Measurements from ENCODE around the gene API5.

The API5 gene

DNA sequence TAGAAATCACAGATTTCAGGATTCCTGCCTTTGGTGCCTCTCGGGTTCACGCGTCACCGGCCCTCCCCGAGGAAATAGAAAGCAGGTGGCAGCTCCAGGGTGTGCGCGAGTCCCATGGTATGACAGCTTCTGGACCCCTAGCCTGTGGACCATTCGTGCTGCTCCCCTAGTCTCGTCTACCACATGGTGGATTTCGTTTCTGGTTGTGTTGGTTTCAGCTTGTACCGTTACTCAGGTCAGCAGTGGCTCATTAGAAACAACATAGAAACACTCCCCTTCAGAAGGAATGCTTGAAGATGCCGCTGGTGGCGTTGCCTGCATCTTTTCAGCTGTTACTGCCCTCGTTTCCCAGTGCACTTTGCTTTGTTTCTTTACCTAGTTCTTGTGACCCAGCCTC is 47.6 kb downstream of the API5 start:
- DNase-seq (ENCODE audit: low read depth in 2 of 2) = peak in 1 of 2 donors; percentile 2

DNA sequence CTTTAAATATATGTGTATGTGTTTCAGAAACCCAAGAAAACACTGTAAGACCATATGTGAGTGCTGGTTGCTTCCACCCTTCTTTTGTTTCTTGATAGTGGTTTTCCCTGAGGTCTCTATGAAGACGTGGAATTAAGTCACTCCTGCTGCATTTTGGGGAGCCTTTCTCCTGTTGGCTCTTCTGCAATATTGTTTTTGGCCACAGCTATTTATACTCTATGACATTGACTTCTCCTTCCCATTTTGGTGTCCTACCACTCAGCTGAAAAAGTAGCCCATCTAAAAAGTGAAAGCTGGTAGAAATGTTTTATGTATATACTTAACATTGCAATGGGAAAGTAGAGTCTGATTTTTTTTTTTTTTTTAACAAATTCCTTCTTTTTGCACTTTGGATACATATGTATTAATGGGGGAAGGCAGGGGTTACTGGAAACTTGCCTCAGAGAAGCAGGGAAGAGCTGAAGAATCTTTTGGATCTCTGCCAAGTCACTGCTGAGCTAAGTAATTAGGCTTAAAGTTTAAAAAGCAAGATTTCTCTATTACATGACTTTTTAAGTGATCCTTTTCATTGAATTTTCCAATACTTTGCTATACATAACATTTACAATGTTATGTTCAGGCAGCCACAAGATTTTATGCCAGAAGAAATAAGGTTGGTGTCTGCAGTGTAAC is 48.7 kb downstream of the API5 start:
- no peak for DNase-seq (ENCODE audit: low read depth in 2 of 2)

DNA sequence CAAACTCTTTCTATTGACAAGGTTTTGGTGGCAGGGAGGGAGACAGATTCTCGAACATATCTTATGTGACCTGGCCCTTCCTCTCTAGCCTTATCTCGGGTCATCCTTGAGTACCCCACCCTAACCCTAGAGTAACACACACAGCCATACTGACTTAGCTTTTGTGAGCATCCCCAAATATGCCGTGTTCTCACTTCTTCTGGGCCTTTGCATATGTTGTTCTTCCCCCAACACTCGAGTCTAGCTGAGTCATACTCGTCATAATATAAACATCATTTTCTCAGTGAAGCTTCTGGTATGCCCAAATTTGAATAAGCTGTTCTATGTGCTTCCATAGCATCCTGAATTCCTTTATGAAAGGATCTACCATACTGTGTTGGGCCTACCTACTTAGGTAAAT is 54.9 kb downstream of the API5 start:
- no peak for DNase-seq (ENCODE audit: low read depth in 2 of 2)

DNA sequence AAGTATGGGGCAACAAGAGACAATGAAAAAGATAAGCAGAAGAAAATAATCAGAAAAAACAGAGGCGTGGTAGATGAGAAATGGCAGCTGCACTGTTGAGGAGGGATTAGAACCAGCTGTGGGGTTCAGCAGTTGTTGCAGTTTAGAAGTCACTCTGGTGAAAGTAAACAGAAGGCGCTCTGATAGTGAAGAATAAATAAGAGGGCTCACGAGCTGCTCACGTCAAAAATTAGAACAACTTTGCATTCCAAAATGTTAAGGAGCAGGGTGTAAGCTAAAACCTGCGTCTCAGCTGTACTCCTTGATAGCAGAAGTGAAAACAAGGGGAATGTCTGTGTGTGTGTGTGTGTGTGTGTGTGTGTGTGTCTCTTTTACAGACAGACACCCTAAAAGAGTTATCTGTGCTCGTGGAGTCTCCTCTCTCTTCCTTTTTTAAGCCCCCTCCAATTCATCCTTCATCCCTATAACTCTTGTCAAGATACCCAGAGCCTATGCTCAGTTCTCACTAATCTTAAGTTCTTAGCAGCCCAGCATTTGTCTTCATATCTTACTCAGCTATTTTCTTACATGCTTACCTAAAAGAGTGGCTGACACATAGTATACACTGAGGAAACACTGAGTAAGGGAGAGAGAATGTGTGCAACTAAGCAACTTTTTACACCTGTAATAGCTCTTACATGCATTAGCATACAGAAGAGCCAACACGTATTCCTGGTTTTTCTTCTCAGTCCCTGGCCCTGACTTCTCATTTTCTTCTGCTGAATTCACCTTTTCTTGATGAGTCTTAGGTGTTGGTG is 55.8 kb downstream of the API5 start:
- no peak for DNase-seq (ENCODE audit: low read depth in 2 of 2)

DNA sequence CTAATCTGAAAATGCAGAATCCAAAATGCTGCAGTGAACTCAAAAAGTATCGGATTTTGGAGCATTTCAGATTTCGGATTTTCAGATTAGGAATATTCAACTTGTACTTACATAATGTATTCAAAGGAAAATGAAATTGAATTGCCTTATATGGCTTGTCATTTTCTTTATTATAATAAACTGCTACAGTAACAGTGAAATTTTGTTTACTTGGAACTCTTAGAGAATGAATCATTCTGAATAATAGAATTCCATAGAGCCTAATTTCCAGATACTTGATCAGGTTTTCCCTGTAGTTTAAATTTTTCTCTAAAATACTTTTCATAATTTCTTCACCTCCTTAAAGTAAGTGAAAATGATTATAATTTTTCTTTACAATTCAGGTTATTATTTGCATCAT is 64.3 kb downstream of the API5 start:
- DNase-seq (ENCODE audit: low read depth in 2 of 2) = no peak

DNA sequence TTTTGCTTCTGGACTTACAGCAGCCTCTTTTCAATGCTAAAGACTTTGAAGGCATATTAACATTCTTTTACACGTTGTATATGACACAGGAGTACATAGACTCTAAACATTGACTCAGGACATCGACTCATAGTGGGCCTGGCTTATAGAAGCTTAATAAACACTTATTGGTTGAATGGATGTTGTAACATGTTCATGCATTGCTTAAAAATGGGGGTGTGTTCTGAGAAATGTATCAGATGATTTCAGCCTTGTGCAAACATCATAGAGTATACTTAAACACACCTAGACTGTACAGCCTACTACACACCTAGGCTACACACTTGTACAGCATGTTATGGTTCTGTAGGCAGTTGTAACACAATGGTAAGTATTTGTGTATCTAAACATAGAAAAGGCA is 64.8 kb downstream of the API5 start:
- DNase-seq (ENCODE audit: low read depth in 2 of 2) = no peak

DNA sequence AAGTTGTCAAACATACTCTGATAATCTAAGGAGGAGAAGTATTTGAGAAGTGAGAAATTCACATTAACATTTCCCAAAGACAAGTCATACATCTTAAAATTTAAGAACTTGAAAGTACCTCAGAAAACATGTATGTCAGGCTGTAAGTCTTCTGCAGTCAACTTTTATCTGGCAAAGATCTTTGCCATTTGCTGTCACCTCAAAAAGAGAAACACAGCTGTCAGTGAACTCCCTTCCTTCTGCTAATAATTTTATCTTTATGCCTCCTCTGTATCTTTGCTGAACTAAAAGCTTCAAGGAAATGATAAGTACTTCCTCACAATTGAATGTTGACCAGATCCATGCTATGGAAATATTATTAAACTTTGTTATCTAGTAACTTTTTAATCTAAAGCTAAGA is 65.6 kb downstream of the API5 start:
- no peak for DNase-seq (ENCODE audit: low read depth in 2 of 2)

DNA sequence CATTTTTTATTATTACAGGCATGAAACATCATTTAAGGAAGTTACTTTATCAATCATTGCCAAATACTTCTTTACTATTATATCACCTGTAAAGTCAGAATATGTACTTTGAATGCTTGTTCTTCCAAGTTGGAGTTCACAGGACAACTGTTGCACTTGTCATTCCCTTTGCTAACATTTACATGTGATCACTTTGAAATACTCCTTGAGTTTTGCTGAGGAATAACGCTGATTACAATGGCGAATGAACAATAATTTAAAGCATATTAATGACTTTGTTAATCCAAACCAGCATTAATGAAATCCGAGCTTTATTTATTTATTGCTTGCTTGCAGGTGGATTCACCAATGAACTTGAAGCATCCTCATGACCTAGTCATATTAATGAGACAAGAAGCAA is 67.1 kb downstream of the API5 start:
- DNase-seq (ENCODE audit: low read depth in 2 of 2) = no peak

DNA sequence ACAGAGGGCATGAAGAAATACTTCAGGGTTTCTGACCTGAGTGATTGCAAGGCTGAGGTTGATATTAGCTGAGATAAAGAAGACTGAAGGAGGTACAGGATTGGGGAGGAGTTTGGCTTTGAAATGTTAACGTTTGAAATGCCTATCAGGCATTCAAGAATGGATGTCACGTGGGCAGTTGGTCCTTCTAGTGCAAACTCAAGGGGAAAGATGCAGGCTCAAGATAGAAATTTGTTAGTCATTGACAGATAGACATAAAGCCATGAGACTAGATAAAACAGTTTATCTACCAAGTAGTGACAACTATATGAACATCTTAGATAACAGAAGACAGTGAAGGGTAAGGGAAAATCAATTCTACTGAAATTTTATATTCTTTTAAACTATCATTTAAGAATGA is 70.0 kb downstream of the API5 start:
- no peak for DNase-seq (ENCODE audit: low read depth in 2 of 2)

DNA sequence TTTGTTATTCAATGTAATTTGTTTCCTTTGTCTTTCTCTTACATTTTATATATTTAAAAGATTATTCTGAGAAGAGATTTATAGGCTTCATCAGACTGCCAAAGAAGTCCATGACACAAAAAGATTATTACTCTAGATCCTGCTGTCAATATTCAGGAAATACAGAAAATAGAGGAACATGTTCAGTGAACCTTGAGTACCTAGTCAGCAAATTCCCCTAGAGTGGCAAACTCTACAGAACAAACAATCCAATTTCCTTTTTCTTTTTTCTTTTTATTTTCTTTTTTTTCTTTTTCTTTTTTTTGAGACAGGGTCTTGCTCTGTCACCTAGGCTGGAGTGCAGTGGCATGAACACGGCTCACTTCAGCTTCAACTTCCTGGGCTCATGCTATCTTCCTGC is 70.8 kb downstream of the API5 start:
- no peak for DNase-seq (ENCODE audit: low read depth in 2 of 2)

DNA sequence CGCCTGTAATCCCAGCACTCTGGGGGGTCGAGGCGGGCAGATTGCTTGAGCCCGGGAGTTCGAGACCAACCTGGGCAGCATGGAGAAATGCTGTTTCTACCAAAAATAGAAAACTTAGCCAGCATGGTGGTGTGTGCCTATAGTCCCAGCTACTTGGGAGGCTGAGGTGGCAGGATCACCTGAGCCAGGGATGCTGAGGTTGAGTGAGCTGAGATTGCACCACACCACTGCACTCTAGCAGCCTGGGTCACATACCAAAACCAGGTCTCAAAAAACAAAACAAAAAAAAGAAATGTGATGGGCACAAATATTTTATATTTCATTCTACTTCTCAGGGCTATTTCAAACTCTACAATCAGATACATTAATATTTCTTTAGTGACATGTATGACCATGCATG is 72.6 kb downstream of the API5 start:
- no peak for DNase-seq (ENCODE audit: low read depth in 2 of 2)

DNA sequence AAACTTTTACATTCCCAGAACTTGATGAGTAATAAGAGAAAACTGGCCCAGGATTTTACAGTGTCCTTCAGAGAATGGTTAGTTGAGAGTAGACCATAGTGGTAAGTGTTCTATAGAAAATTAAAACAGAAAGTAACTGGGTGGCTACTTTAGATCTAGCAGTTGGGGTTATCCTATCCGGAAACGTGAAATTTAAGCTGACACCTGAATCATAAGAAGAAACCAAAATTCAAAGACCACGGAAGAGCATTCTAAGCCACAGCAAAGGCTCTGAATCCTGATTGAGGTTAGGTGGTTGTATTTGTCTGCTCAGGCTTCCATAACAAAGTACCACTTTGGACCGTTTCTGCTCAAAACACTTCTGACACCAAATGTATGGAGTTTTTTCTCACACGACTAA is 80.9 kb downstream of the API5 start:
- DNase-seq (ENCODE audit: low read depth in 2 of 2) = no peak

DNA sequence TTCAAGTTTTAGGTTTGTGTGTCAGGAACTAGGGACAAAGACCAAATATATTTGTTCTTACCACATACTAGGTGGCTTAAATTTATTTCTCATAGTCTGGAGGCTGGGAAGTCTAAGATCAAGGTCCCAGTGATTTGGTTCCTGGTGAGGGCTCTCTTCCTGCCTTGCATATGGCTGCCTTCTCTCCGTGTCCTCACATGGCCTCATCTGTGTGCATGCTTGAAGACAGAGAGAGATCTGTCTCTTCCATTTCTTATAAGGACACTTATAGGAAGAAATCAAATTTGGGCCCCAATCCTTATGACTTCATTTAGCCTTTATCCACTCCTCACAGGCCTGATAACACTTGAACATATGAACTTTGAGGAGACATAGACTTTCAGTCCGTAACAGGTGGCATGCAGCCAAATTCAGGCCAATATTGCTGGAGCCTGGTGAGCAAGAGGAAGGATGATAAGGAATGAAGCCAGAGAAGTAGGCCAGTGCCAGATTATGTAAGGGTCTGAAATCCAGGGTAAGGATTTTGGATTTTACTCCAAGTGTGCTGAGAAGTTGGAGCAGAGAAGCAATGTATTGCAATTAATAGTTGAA is 82.1 kb downstream of the API5 start:
- DNase-seq (ENCODE audit: low read depth in 2 of 2) = no peak
